Fibroblast of lung (primary cell): ENCODE measurements around the gene AQP5. TPM values are rescaled to one million over a fixed set of nuclear protein-coding genes. Genes with fewer than 3 reads are reported as not detected.

ENCODE experiments used
- DNase-seq, 2 donors: peaks; one replicate each; pipeline versions ENCODE4 v3.0.0 to v3.0.0-alpha.2; 2010; ENCODE audit warnings: low read depth in 2 of 2
- H2AFZ ChIP-seq: 2 replicates; pipeline ENCODE4 v1.5.1; 2012; ENCODE audit warnings: low read length, control low read depth, inconsistent platforms
- H3K27ac ChIP-seq: 2 replicates; pipeline ENCODE4 v1.5.1; 2011; ENCODE audit warnings: low read length, control low read depth; ENCODE audit not compliant: insufficient read depth
- H3K27me3 ChIP-seq: 2 replicates; pipeline ENCODE4 v1.5.1; 2011; ENCODE audit warnings: mild to moderate bottlenecking, low read length; ENCODE audit not compliant: control insufficient read depth, insufficient read depth
- H3K36me3 ChIP-seq: 2 replicates; pipeline ENCODE4 v1.5.1; 2011; ENCODE audit warnings: low read length; ENCODE audit not compliant: control insufficient read depth, insufficient read depth
- H3K4me1 ChIP-seq: 2 replicates; pipeline ENCODE4 v1.5.1; 2011; ENCODE audit warnings: low read length; ENCODE audit not compliant: control insufficient read depth, insufficient read depth; ENCODE audit errors: extremely low read depth
- H3K4me2 ChIP-seq: 2 replicates; pipeline ENCODE4 v1.5.1; 2011; ENCODE audit warnings: low read length, control low read depth; ENCODE audit not compliant: insufficient read depth; ENCODE audit errors: extremely low read depth
- H3K4me3 ChIP-seq, 4 experiments: fragments of 200-600 bp in 1 of 4; sonication (generic) in 1 of 4; replicated peaks in 1 of 4; 2 replicates each; pipeline ENCODE4 v1.5.1; 2011 to 2016; ENCODE audit warnings: low read length in 4 of 4, low read depth in 3 of 4, mild to moderate bottlenecking in 3 of 4, control low read depth in 2 of 4, inconsistent platforms in 1 of 4, mixed read lengths in 1 of 4; ENCODE audit not compliant: insufficient read depth in 1 of 4; ENCODE audit errors: control extremely low read depth in 1 of 4
- H3K79me2 ChIP-seq: 2 replicates; pipeline ENCODE4 v1.5.1; 2012; ENCODE audit warnings: mild to moderate bottlenecking, low read length, inconsistent platforms; ENCODE audit not compliant: control insufficient read depth, insufficient read depth
- H3K9ac ChIP-seq: 2 replicates; pipeline ENCODE4 v1.5.1; 2011; ENCODE audit warnings: mild to moderate bottlenecking, low read length, control low read depth; ENCODE audit not compliant: insufficient read depth
- H3K9me3 ChIP-seq: 2 replicates; pipeline ENCODE4 v1.5.1; 2012; ENCODE audit warnings: low read depth, low read length; ENCODE audit not compliant: control insufficient read depth, insufficient read depth
- H4K20me1 ChIP-seq: 2 replicates; pipeline ENCODE4 v1.5.1; 2011; ENCODE audit warnings: low read length; ENCODE audit not compliant: control insufficient read depth, insufficient read depth; ENCODE audit errors: extremely low read depth
- CTCF ChIP-seq, 2 donors: IDR thresholded peaks in 1 of 2; conservative IDR thresholded peaks in 1 of 2; 1 replicate in 1 of 2; 2 replicates in 1 of 2; pipeline ENCODE4 v1.5.1; 2011 to 2012; ENCODE audit warnings: low read length in 2 of 2, control low read depth in 1 of 2, inconsistent platforms in 1 of 2, low read depth in 1 of 2, mild to moderate bottlenecking in 1 of 2
- EZH2 ChIP-seq: IDR thresholded peaks from 2 replicates; pipeline ENCODE4 v1.5.1; 2012; ENCODE audit warnings: low read length, control low read depth, mild to moderate bottlenecking; ENCODE audit errors: missing control alignments
- polyA plus RNA-seq, 2 donors: library from polyadenylated mRNA; depleted of rRNA in 1 of 2; stranded (reverse) in 1 of 2; unstranded in 1 of 2; fragments of >200 nt; gene quantifications; 2 replicates each; pipeline ENCODE4 v1.2.1, GENCODE V29; 2011 to 2012; ENCODE audit warnings: missing spikeins in 1 of 2
- total RNA-seq: library from RNA; depleted of rRNA; stranded (reverse); fragments of >200 nt; gene quantifications from 2 replicates; pipeline ENCODE4 v1.2.1, GENCODE V29; 2014

Gene AQP5
- total and polyA plus RNA-seq, 2 donors (not counting 1 experiment from before 2014, with no cell fraction given): not detected

GRCh38 chr12:50004696-50005095, 43.0 kb downstream of the AQP5 start:
- H3K27me3 ChIP-seq: no peaks in the 10 kb centered on the region
- H3K79me2 ChIP-seq: peaks cover 41% of the 10 kb centered on the region
- no peak overlapping the region for H2AFZ ChIP-seq
- no peak for DNase-seq
- H3K9me3 ChIP-seq: no peaks in the 10 kb centered on the region
- H4K20me1 ChIP-seq: no peaks in the 10 kb centered on the region
- no peak overlapping the region for H3K9ac ChIP-seq
- peaks cover 3% of the 10 kb centered on the region for H3K4me1 ChIP-seq
- H3K36me3 ChIP-seq: peaks cover 3% of the 10 kb centered on the region
- no peak overlapping the region for H3K27ac ChIP-seq
- no peak overlapping the region for H3K4me2 ChIP-seq
- TF ChIP-seq EZH2 (no peak), CTCF (conservative IDR thresholded peaks at IDR 0.05 in 1 of 2, IDR thresholded peaks at IDR 0.05 in 1 of 2; ENCODE audit: low read depth in 1 of 2, low read length in 2 of 2) (no peak)
- no peak overlapping the region for H3K4me3 ChIP-seq

GRCh38 chr12:50005175-50005574, 43.5 kb downstream of the AQP5 start:
- Histone ChIP-seq H3K4me3 (no peak overlapping the region), H3K27ac (no peak overlapping the region), H3K79me2 (peaks cover 45% of the 10 kb centered on the region), H3K4me2 (no peak overlapping the region), H3K4me1 (peaks cover 3% of the 10 kb centered on the region), H3K9ac (no peak overlapping the region), H2AFZ (no peak overlapping the region), H3K9me3 (no peaks in the 10 kb centered on the region), H3K27me3 (no peaks in the 10 kb centered on the region), H4K20me1 (no peaks in the 10 kb centered on the region), H3K36me3 (peaks cover 3% of the 10 kb centered on the region)
- TF ChIP-seq EZH2: no peak
- no peak for TF ChIP-seq CTCF (conservative IDR thresholded peaks at IDR 0.05 in 1 of 2, IDR thresholded peaks at IDR 0.05 in 1 of 2; ENCODE audit: low read depth in 1 of 2, low read length in 2 of 2)
- DNase-seq: no peak

GRCh38 chr12:50006280-50006679, 44.6 kb downstream of the AQP5 start:
- H3K36me3 ChIP-seq: peaks cover 3% of the 10 kb centered on the region
- H3K4me1 ChIP-seq: peaks cover 3% of the 10 kb centered on the region
- H3K9me3 ChIP-seq: no peaks in the 10 kb centered on the region
- no peak overlapping the region for H3K4me2 ChIP-seq
- no peak overlapping the region for H3K9ac ChIP-seq
- H3K4me3 ChIP-seq: no peak overlapping the region
- peaks cover 53% of the 10 kb centered on the region for H3K79me2 ChIP-seq
- H4K20me1 ChIP-seq: no peaks in the 10 kb centered on the region
- H2AFZ ChIP-seq: no peak overlapping the region
- no peak for TF ChIP-seq CTCF (conservative IDR thresholded peaks at IDR 0.05 in 1 of 2, IDR thresholded peaks at IDR 0.05 in 1 of 2; ENCODE audit: low read depth in 1 of 2, low read length in 2 of 2)
- TF ChIP-seq EZH2: no peak
- no peaks in the 10 kb centered on the region for H3K27me3 ChIP-seq
- peak overlapping the region; percentile 6 for H3K27ac ChIP-seq
- no peak for DNase-seq
